Measurements from ENCODE around the gene ADGRF1.

Gene ADGRF1

DNA sequence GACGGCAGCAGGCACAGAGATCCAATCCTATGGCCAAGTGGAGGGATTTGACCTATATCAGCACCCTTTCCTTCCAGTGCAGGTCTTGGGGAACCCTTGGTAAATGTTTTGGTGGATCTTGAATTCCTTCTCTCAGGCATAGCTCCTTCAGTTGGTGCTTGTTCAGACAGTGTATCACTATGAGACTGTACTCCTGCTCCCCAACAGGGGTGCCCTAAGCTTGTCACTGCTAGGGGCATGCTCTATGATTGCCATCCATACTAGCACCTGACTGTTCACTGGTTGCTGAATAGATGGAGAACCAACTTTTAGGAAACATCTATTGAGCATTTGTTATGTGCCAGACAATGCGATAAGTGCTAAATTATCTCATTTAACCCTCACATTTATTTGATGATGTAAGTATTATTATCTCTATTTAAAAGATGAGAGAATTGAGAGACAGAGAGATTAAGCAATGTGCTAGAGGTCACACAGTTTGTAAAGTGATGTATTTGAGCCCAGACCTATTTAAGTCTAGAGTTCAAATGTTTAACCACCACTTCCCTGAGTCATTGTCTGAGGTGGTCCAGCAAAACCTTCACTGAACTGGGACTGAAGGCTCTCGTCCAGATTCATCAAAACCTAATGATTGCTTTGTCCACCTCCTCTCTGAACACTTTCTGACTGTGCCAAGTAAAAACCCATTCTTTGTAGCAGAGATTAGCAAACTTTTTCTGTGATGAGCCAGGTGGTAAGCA, 34.3 kb downstream of the ADGRF1 start:
- Histone ChIP-seq H3K4me2 (ENCODE audit: low read length) (no peak overlapping the region), H2AFZ (ENCODE audit: low read depth, low read length) (no peak overlapping the region), H3K9me3 (ENCODE audit: insufficient read depth, low read length) (no peaks in the 10 kb centered on the region), H3K4me3 (ENCODE audit: low read length) (no peak overlapping the region), H3K4me1 (ENCODE audit: low read length) (peaks cover 8% of the 10 kb centered on the region), H3K27me3 (ENCODE audit: low read depth, low read length) (peaks cover 21% of the 10 kb centered on the region), H4K20me1 (ENCODE audit: insufficient read depth, low read length) (no peaks in the 10 kb centered on the region), H3K36me3 (replicated peaks; ENCODE audit: low read depth, low read length) (no peaks in the 10 kb centered on the region), H3K79me2 (ENCODE audit: low read length) (no peaks in the 10 kb centered on the region), H3K9ac (ENCODE audit: low read length) (no peak overlapping the region), H3K27ac (ENCODE audit: low read length) (no peak overlapping the region)
- no peak for TF ChIP-seq EZH2phosphoT487 (IDR thresholded peaks at IDR 0.05; ENCODE audit: low read depth)
- TF ChIP-seq, protein P1, sequence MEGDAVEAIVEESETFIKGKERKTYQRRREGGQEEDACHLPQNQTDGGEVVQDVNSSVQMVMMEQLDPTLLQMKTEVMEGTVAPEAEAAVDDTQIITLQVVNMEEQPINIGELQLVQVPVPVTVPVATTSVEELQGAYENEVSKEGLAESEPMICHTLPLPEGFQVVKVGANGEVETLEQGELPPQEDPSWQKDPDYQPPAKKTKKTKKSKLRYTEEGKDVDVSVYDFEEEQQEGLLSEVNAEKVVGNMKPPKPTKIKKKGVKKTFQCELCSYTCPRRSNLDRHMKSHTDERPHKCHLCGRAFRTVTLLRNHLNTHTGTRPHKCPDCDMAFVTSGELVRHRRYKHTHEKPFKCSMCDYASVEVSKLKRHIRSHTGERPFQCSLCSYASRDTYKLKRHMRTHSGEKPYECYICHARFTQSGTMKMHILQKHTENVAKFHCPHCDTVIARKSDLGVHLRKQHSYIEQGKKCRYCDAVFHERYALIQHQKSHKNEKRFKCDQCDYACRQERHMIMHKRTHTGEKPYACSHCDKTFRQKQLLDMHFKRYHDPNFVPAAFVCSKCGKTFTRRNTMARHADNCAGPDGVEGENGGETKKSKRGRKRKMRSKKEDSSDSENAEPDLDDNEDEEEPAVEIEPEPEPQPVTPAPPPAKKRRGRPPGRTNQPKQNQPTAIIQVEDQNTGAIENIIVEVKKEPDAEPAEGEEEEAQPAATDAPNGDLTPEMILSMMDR (IDR thresholded peaks at IDR 0.05; ENCODE audit: low read depth, low read length) = no peak

DNA sequence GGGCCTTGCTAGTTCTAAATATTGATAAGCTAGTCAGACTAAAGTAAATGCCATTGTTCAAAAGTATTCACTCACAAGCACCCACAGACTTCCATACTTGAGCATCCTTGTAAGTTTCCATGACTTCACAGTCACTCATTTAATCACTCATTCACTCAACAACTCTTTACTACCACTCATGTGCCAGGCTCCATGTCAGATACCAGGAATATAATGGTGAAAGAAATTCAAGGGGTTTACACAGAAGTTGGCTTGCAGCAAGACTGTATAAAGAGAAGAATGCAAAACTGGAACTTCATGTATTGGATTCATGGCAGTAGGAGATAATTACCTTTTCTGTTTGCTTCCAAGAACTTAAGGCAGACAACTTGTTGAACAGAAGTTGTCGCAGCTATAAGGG, 36.6 kb downstream of the ADGRF1 start:
- H3K27me3 ChIP-seq (ENCODE audit: low read depth, low read length) = peaks cover 16% of the 10 kb centered on the region; the same call in 1 of the 2 replicates
- no peak overlapping the region for H3K4me2 ChIP-seq (ENCODE audit: low read length)
- no peak overlapping the region for H3K27ac ChIP-seq (ENCODE audit: low read length)
- no peak overlapping the region for H3K9ac ChIP-seq (ENCODE audit: low read length)
- H3K4me3 ChIP-seq (ENCODE audit: low read length) = no peak overlapping the region
- no peaks in the 10 kb centered on the region for H3K9me3 ChIP-seq (ENCODE audit: insufficient read depth, low read length)
- no peaks in the 10 kb centered on the region for H4K20me1 ChIP-seq (ENCODE audit: insufficient read depth, low read length)
- H3K36me3 ChIP-seq (replicated peaks; ENCODE audit: low read depth, low read length) = no peaks in the 10 kb centered on the region
- H3K79me2 ChIP-seq (ENCODE audit: low read length) = no peaks in the 10 kb centered on the region
- TF ChIP-seq, protein P1 (IDR thresholded peaks at IDR 0.05; ENCODE audit: low read depth, low read length) = no peak
- TF ChIP-seq EZH2phosphoT487 (IDR thresholded peaks at IDR 0.05; ENCODE audit: low read depth) = no peak
- H3K4me1 ChIP-seq (ENCODE audit: low read length) = peaks cover 8% of the 10 kb centered on the region
- H2AFZ ChIP-seq (ENCODE audit: low read depth, low read length) = no peak overlapping the region

DNA sequence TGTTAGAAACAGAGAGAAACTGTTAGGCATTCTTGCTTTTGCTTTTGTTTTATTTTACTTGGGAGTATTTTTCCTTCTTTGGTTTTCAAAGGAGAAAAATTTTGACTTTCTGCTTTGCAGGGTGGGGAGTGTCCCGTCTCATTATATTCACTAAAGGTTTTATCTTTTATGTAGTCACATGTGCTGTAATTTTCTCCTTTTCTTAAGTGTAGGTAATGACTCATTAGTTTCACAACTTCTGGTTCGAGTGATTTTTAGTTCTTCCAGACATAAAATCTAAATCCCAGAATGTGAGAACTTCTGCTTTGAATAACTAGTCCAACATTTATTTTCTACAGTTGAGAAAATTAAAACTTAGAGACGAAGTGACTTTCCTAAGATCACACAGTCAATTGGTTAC, 37.7 kb downstream of the ADGRF1 start:
- Histone ChIP-seq H3K9me3 (ENCODE audit: insufficient read depth, low read length) (no peaks in the 10 kb centered on the region), H3K27me3 (ENCODE audit: low read depth, low read length) (peaks cover 11% of the 10 kb centered on the region; the same call in 1 of the 2 replicates), H3K27ac (ENCODE audit: low read length) (no peak overlapping the region), H2AFZ (ENCODE audit: low read depth, low read length) (no peak overlapping the region), H3K4me3 (ENCODE audit: low read length) (no peak overlapping the region), H3K36me3 (replicated peaks; ENCODE audit: low read depth, low read length) (no peaks in the 10 kb centered on the region), H3K9ac (ENCODE audit: low read length) (no peak overlapping the region), H3K4me2 (ENCODE audit: low read length) (peak overlapping the region; percentile 12), H3K4me1 (ENCODE audit: low read length) (peaks cover 8% of the 10 kb centered on the region), H3K79me2 (ENCODE audit: low read length) (no peaks in the 10 kb centered on the region), H4K20me1 (ENCODE audit: insufficient read depth, low read length) (no peaks in the 10 kb centered on the region)
- TF ChIP-seq, protein P1 (IDR thresholded peaks at IDR 0.05; ENCODE audit: low read depth, low read length) = no peak
- TF ChIP-seq EZH2phosphoT487 (IDR thresholded peaks at IDR 0.05; ENCODE audit: low read depth) = no peak

DNA sequence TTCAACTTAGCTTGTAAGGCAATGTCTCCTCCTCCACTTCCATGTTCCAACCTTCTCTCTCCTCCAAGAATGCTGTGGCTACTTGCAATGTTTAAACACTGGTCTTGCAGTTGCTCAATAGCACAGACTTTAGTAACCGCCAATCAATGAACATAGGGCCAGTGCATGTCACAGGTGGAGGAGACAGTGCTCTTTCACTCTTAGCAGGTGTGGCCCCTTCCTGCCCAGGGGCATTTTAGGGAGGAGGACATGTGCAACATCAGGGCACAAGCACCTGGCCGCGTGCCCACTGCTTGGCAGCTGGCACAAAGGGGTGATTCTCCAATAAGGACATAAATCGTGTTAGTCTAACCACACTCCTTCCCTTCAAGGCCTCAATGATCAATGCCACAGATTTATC, 41.3 kb downstream of the ADGRF1 start:
- H3K79me2 ChIP-seq (ENCODE audit: low read length) = no peaks in the 10 kb centered on the region
- no peaks in the 10 kb centered on the region; the same call in 1 of the 2 replicates for H3K9me3 ChIP-seq (ENCODE audit: insufficient read depth, low read length)
- no peak overlapping the region for H2AFZ ChIP-seq (ENCODE audit: low read depth, low read length)
- peaks cover 21% of the 10 kb centered on the region for H3K4me1 ChIP-seq (ENCODE audit: low read length)
- no peak overlapping the region for H3K4me2 ChIP-seq (ENCODE audit: low read length)
- no peak overlapping the region for H3K27ac ChIP-seq (ENCODE audit: low read length)
- H3K36me3 ChIP-seq (replicated peaks; ENCODE audit: low read depth, low read length) = no peaks in the 10 kb centered on the region
- TF ChIP-seq EZH2phosphoT487 (IDR thresholded peaks at IDR 0.05; ENCODE audit: low read depth) = no peak
- TF ChIP-seq, protein P1 (IDR thresholded peaks at IDR 0.05; ENCODE audit: low read depth, low read length) = no peak
- no peak overlapping the region for H3K4me3 ChIP-seq (ENCODE audit: low read length)
- H3K9ac ChIP-seq (ENCODE audit: low read length) = no peak overlapping the region
- peaks cover 3% of the 10 kb centered on the region for H3K27me3 ChIP-seq (ENCODE audit: low read depth, low read length)
- no peaks in the 10 kb centered on the region for H4K20me1 ChIP-seq (ENCODE audit: insufficient read depth, low read length)

Measured in OCI-LY3 (cell line).